ENCODE measurements around the gene BRSK1.

The BRSK1 gene

DNA sequence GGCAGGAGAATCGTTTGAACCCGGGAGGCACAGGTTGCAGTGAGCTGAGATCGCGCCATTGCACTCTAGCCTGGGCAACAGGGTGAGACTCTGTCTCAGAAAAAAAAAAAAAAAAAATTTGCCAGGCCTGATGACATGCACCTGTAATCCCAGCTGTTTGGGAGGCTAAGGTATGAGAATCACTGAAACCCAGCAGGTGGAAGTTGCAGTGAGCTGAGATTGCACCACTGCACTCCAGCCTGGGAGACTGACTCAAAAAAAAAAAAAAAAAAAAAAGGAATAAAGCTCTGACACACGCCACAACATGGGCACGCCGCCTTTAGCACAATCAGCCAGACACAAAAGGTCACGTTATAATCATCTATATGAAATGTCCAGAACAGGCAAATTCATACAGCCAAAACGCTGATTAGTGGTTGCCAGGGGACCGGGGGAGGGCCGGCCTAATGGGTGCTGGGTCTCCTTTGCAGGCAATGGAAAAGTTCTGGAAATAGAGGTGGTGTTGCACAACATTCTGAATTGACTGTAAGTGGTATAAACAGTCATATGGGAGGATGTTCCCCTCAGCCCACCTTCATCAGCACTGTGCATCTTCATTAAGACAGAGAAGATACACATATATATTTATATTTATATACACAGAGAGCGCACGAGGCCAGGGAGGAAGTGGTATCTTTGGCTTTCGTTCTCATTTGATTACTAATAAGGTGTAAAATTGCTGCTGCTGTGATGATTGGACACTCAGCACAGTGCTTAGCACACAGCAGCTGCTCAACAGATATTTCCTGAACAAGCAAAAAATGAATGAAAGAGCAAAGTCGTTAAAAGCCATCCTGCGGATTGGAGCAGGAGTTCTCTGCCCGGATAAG is 7.7 kb upstream of the BRSK1 start:
- H3K4me3 ChIP-seq (ENCODE audit: low read depth, low read length) = no peak overlapping the region
- TF ChIP-seq, protein P1, sequence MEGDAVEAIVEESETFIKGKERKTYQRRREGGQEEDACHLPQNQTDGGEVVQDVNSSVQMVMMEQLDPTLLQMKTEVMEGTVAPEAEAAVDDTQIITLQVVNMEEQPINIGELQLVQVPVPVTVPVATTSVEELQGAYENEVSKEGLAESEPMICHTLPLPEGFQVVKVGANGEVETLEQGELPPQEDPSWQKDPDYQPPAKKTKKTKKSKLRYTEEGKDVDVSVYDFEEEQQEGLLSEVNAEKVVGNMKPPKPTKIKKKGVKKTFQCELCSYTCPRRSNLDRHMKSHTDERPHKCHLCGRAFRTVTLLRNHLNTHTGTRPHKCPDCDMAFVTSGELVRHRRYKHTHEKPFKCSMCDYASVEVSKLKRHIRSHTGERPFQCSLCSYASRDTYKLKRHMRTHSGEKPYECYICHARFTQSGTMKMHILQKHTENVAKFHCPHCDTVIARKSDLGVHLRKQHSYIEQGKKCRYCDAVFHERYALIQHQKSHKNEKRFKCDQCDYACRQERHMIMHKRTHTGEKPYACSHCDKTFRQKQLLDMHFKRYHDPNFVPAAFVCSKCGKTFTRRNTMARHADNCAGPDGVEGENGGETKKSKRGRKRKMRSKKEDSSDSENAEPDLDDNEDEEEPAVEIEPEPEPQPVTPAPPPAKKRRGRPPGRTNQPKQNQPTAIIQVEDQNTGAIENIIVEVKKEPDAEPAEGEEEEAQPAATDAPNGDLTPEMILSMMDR (IDR thresholded peaks at IDR 0.05; ENCODE audit: control insufficient read depth, extremely low read depth, insufficient read depth) = no peak
- no peak for DNase-seq (ENCODE audit: low read depth)

DNA sequence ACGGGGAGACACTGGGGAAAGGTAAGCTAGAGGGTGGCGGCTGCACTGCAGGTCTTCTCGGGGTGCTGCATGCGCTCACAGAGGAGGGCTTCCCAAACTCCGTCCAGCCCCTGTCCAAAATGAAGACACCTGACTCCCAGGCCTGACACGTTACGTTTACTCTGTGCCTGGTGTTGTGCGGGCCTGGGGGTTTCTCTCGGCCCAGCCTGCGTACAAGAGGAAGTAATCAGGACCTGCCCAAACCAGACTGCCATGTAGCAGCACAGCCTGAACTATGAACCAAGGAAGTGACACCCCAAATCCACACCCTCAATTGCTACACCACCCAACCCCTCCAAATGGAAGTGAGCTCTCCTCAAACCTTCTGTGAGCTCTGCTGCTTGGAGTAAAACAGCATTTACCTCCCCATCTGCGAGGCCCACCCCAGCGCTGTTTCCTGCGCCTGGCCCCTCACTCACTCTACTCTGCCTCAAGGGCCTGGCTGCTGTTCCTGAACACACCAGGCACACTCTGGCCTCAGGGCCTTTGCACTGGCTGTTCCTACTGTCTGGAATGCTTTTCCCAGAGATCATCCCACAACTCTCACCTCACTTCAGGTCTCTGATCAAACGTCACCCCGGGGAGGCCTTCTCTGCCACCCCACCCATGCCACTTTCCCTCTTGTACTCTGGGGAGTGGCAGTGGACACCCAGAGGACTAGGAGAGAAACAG is 6.9 kb upstream of the BRSK1 start:
- DNase-seq (ENCODE audit: low read depth) = no peak
- no peak overlapping the region for H3K4me3 ChIP-seq (ENCODE audit: low read depth, low read length)
- TF ChIP-seq, protein P1 (IDR thresholded peaks at IDR 0.05; ENCODE audit: control insufficient read depth, extremely low read depth, insufficient read depth) = no peak

DNA sequence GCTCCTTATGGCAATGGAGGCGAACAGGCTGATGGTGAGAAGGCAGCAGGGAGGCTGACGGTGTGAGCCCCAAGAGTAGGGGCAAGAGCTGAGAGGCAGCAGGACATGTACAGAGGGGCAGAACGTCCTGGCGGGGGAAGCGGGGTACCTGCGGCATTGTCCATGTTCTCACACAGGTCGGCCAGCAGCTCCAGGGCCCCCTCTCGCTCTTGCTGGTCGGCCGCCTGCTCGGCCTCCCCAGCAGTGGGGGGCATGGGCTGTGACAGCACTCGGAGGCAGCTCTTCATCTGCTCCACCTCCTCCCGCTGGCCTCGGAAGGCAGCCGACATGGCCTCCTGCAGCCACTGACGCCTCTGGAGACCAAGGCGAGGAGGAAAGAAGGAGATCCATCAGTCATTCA is 6.3 kb upstream of the BRSK1 start:
- H3K4me3 ChIP-seq (ENCODE audit: low read depth, low read length) = no peak overlapping the region
- DNase-seq (ENCODE audit: low read depth) = no peak
- TF ChIP-seq, protein P1 (IDR thresholded peaks at IDR 0.05; ENCODE audit: control insufficient read depth, extremely low read depth, insufficient read depth) = no peak

DNA sequence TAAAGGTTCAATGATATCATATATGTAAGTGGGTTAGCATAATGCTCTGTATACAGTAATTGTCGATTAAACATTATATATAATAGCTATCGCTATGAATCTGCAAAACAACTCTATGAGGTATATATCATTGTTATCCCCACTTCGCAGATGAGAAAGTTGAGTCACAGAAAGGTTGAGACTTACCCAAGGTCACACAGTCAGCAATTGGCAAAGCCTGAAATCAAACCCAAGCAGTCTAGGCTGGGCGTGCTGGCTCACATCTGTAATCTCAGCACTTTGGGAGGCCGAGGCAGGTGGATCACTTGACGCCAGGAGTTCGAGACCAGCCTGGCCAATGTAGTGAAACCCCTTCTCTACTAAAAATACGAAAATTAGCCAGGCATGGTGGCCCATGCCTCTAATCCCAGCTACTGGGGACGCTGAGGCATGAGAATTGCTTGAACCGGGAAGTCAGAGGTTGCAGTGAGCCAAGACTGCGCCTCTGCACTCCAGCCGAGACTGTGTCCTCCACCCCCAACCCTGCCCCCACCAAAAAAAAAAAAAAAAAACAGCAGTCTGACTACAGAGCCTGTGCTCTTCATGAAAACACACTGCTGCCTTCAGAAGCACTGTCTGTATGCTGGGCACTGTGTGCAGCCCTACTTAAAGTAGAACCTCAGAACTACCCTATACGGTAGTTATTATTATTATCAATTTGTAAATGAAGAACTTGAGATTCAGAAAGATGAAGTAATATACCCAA is 5.2 kb upstream of the BRSK1 start:
- TF ChIP-seq, protein P1 (IDR thresholded peaks at IDR 0.05; ENCODE audit: control insufficient read depth, extremely low read depth, insufficient read depth) = no peak
- DNase-seq (ENCODE audit: low read depth) = no peak
- H3K4me3 ChIP-seq (ENCODE audit: low read depth, low read length) = peak overlapping the region; percentile 96

DNA sequence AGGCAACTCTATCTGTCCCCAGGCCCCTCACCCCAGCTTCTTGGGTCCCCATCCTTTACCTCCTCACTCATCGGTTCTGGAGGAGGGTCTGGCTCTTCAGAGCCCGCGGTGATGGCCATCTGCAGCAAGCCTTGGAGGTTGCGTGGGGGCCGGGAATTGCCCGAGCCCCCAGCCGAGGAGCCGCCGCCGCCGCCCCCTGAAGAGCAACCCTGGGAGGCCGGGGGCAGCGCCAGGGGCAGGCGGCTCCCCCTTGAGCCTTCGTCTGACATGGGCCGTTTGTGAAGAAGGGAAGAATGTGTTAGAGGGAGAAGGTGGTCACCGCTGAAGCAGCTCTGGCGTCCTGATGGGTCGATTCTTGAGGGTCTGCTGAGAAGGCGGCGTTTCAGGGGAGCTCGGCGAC is 4.5 kb upstream of the BRSK1 start:
- no peak for DNase-seq (ENCODE audit: low read depth)
- H3K4me3 ChIP-seq (ENCODE audit: low read depth, low read length) = peak overlapping the region; percentile 96
- TF ChIP-seq, protein P1 (IDR thresholded peaks at IDR 0.05; ENCODE audit: control insufficient read depth, extremely low read depth, insufficient read depth) = no peak

DNA sequence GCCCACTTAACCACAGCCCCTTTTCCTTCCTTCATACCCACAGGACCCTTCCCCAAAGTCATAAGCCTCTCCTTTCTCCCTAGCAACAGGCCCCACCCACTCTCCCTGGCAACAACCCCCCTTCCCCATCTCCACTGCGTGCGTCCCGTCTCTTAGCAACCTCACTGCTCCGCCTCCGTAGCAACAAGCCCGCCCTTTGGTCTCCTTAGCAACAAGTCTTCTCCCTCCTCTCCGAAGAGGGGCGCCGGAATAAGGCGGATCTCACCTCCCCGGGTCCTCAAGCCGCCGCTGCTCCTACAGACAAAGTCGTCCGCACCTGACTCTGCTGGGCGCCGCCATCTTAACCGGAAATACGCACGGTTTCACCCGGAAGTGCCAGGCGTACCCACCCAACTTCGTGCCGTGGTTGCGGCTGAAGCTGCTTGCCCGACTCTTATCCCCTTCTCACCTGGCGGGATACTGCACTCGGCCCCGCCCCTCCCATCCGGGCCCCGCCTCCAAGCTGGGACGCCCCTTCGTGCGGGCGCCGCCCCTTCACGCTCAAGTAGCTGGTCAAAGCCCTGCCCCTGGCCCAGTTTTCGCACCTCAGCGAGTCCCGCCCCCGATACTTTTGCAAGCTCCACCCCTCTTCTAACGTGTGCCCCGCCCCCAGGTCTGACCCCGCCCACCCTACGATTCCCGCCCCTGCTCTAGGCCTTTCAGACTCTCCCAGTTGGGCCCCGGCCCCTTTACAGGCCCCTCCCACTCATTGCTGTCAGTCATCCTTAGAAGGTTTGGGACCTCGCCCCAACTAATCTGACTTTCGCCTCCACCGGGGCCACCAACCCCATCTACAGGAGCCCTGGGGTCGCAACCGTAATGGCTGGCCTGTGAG is 3.8 kb upstream of the BRSK1 start, which contains the start of gene HSPBP1:
HSPBP1 (minus strand) TSS at position 341 of the 874 bp plus-strand sequence. CDS start 502 bp downstream, outside the sequence.
- peak; percentile 92 for DNase-seq (ENCODE audit: low read depth)
- H3K4me3 ChIP-seq (ENCODE audit: low read depth, low read length) = peak within 1 kb of the TSS; percentile 96
- TF ChIP-seq, protein P1 (IDR thresholded peaks at IDR 0.05; ENCODE audit: control insufficient read depth, extremely low read depth, insufficient read depth) = no peak

All from LNCaP clone FGC (cell line).